Astrocyte of the spinal cord (primary cell): Measurements from ENCODE around the gene ACTR3C.
A peak's percentile ranks its signal among the peaks of the same experiment; 100 is the strongest.

Experiments used
- DNase-seq: peaks from one replicate; pipeline ENCODE4 v3.0.0; 2011; ENCODE audit warnings: low read depth, low spot score
- H3K4me3 ChIP-seq: 2 replicates; pipeline ENCODE4 v1.5.1; 2011; ENCODE audit warnings: low read depth, mild to moderate bottlenecking, low read length, moderate library complexity
- CTCF ChIP-seq: IDR thresholded peaks from 2 replicates; pipeline ENCODE4 v1.5.1; 2012; ENCODE audit warnings: low read depth, mild to moderate bottlenecking, low read length, inconsistent platforms
- in situ Hi-C: cut with HindIII; loops from 2 replicates; pipeline ENCODE4 v1.10.0; 2017; ENCODE audit warnings: low sequenced_read_pairs

ACTR3C gene

GRCh38 chr7:150358988-150359621, 35.8 kb upstream of the ACTR3C start:
- no peak for DNase-seq
- H3K4me3 ChIP-seq = no peak overlapping the region
- in situ Hi-C loops = no loop called here
- TF ChIP-seq CTCF = no peak

- TF ChIP-seq CTCF = no peak
- no peak for DNase-seq
- no peak overlapping the region for H3K4me3 ChIP-seq
- in situ Hi-C loops = no loop called here
Observed at GRCh38 chr7:150358433-150358832, 35.1 kb upstream of the ACTR3C start.

DNA sequence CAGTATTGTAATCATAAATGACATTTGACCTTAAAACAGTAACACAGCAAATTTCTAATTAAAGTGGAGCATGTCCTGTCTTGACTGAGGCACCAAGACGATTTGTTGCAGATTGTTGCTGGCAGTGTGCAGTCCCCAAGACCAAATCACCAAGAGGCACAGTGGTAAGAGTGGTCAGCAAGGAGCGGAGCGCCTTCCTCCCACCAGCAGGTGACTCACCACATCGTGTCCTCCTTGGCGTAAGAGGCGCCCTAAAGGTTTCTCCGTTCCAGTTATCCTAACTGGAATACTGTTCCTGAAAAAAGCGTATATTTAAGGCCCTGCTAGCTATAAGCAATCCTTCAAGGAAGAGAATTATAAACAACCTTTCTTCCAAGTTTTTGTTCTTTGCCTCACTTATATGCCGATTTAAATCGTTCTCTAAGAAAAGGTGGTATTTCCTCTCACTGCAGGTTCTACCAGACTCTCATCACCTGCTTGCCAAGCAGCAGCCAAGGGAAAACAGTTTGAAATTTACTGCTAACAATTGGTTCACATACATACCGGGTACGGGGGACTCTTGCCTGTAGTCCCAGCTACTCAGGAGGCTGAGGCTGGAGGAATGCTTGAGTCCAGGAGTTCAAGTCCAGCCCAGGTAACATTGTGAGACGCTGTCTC, 34.6 kb upstream of the ACTR3C start:
- in situ Hi-C loops = no loop called here
- no peak for DNase-seq
- TF ChIP-seq CTCF = no peak
- H3K4me3 ChIP-seq = no peak overlapping the region

- DNase-seq = no peak
- in situ Hi-C loops = no loop called here
- no peak overlapping the region for H3K4me3 ChIP-seq
- TF ChIP-seq CTCF = no peak
Observed at GRCh38 chr7:150357270-150357669, 33.9 kb upstream of the ACTR3C start.

- H3K4me3 ChIP-seq = no peak overlapping the region
- peak; percentile 38 for DNase-seq
- peak; percentile 71 for TF ChIP-seq CTCF
- in situ Hi-C loops = no loop called here
Observed at GRCh38 chr7:150356265-150356897, 33.0 kb upstream of the ACTR3C start.

DNA sequence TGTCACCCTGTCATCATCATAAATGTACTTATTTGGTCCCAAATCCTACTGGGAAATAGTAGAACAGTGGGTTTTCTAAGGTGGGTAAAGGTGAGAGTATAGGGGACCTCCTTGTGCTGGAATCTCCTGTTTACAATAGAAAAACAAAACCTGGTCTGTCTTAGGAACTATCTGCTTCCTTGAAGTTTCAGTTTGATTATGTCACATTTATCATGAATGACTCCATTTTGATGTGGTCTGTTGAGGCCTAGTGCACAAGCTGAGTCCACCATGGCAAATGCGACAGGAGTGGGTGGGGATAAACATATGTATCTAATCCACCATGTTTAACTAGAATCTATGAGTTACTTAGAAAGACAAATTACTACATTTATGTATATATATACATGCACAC, 32.3 kb upstream of the ACTR3C start:
- DNase-seq = no peak
- in situ Hi-C loops = no loop called here
- H3K4me3 ChIP-seq = no peak overlapping the region
- no peak for TF ChIP-seq CTCF
